Endothelial cell of umbilical vein (primary cell): ENCODE data around the gene COL5A1. TPM values are rescaled to one million over a fixed set of nuclear protein-coding genes. Genes with fewer than 3 reads are reported as not detected.

Experiments
- BruUV-seq: library from RNA; stranded (reverse); fragments of 400-500 nt; replicated peaks from 2 replicates; lab custom pipeline; 2021; lab: Mats Ljungman, UMichigan
- CTCF ChIA-PET: fragments of 300-600, 350-600 bp; sonication (Branson Sonifier 250); formaldehyde crosslinking; loops from one replicate; lab custom pipeline; 2021; ENCODE audit warnings: antibody characterized with exemption, inconsistent platforms; lab: Charles Lee
- POLR2A ChIA-PET: fragments of 300-600, 350-600 bp; sonication (Branson Sonifier 250); formaldehyde crosslinking; loops from one replicate; lab custom pipeline; 2021; ENCODE audit warnings: antibody characterized with exemption, inconsistent platforms; lab: Charles Lee
- DNase-seq: peaks from one replicate; pipeline ENCODE4 v3.0.0-alpha.2; 2011; ENCODE audit warnings: low read depth, low spot score
- FAIRE-seq: peaks from 2 replicates; lab custom pipeline; 2011; peaks lifted over from hg19 to GRCh38; lab: Jason Lieb, UNC
- H2AFZ ChIP-seq: 2 replicates; pipeline ENCODE4 v1.6.0; 2012; ENCODE audit warnings: low read depth, low read length, control low read depth, inconsistent platforms
- H3K27ac ChIP-seq: 2 replicates; pipeline ENCODE4 v1.5.1; 2011; ENCODE audit warnings: low read depth, mild to moderate bottlenecking, control low read depth, low read length, moderate library complexity; ENCODE audit not compliant: insufficient read depth
- H3K27me3 ChIP-seq, 2 experiments: 2 replicates each; pipeline versions ENCODE4 v1.6.0 to v1.6.1; 2011; ENCODE audit warnings: low read length in 2 of 2, mixed read lengths in 1 of 2; ENCODE audit not compliant: control insufficient read depth in 2 of 2, insufficient read depth in 2 of 2
- H3K36me3 ChIP-seq, 2 experiments: 2 replicates in 1 of 2; 3 replicates in 1 of 2; pipeline ENCODE4 v1.5.1; 2011; ENCODE audit warnings: low read length in 2 of 2, mild to moderate bottlenecking in 1 of 2, moderate library complexity in 1 of 2; ENCODE audit not compliant: control insufficient read depth in 2 of 2, insufficient read depth in 2 of 2; ENCODE audit errors: extremely low read depth in 1 of 2
- H3K4me1 ChIP-seq: 3 replicates; pipeline ENCODE4 v1.5.1; 2011; ENCODE audit warnings: mild to moderate bottlenecking, low read length; ENCODE audit not compliant: control insufficient read depth, insufficient read depth; ENCODE audit errors: extremely low read depth
- H3K4me2 ChIP-seq: 2 replicates; pipeline ENCODE4 v1.6.1; 2011; ENCODE audit warnings: low read length, control low read depth, mixed read lengths; ENCODE audit not compliant: insufficient read depth
- H3K4me3 ChIP-seq, 3 experiments: fragments of 200-600 bp in 1 of 3; sonication (generic), shearing (Covaris generic) in 1 of 3; replicated peaks in 1 of 3; 2 replicates each; pipeline ENCODE4 v1.5.1; 2011 to 2016; ENCODE audit warnings: control low read depth in 3 of 3, low read length in 3 of 3, mild to moderate bottlenecking in 2 of 3, inconsistent platforms in 1 of 3, low read depth in 1 of 3, moderate library complexity in 1 of 3; ENCODE audit not compliant: insufficient read depth in 1 of 3
- H3K79me2 ChIP-seq: 2 replicates; pipeline ENCODE4 v1.6.0; 2012; ENCODE audit warnings: low read length, inconsistent platforms; ENCODE audit not compliant: control insufficient read depth, insufficient read depth
- H3K9ac ChIP-seq: replicated peaks from 2 replicates; pipeline ENCODE3; 2011; ENCODE audit warnings: low read length, control low read depth; ENCODE audit not compliant: insufficient read depth; ENCODE audit errors: extremely low read depth
- H3K9me1 ChIP-seq: replicated peaks from 3 replicates; pipeline ENCODE4 v1.6.0; 2011; ENCODE audit warnings: mild to moderate bottlenecking, low read length; ENCODE audit not compliant: control insufficient read depth, insufficient read depth; ENCODE audit errors: extremely low read depth
- H3K9me3 ChIP-seq: replicated peaks from 2 replicates; pipeline ENCODE4 v1.5.1; 2012; ENCODE audit warnings: low read length, inconsistent platforms; ENCODE audit not compliant: control insufficient read depth, insufficient read depth
- H4K20me1 ChIP-seq: replicated peaks from 2 replicates; pipeline ENCODE3; 2011; ENCODE audit warnings: mild to moderate bottlenecking, low read length; ENCODE audit not compliant: control insufficient read depth, insufficient read depth; ENCODE audit errors: extremely low read depth
- CTCF ChIP-seq, 2 donors: IDR thresholded peaks; 1 replicate in 1 of 2; 2 replicates in 1 of 2; pipeline ENCODE4 v1.5.1; 2011; ENCODE audit warnings: low read length in 2 of 2, mild to moderate bottlenecking in 2 of 2, moderate library complexity in 2 of 2, control low read depth in 1 of 2, inconsistent platforms in 1 of 2, low read depth in 1 of 2; ENCODE audit not compliant: insufficient read depth in 1 of 2; ENCODE audit errors: extremely low read depth in 1 of 2
- EZH2 ChIP-seq: IDR thresholded peaks from 2 replicates; pipeline ENCODE4 v1.6.1; 2012; ENCODE audit warnings: borderline replicate concordance, low read depth, mild to moderate bottlenecking, moderate library complexity, low read length, inconsistent platforms; ENCODE audit not compliant: severe bottlenecking
- FOS ChIP-seq: IDR thresholded peaks from 2 replicates; pipeline ENCODE4 v1.6.1; 2011; ENCODE audit warnings: mild to moderate bottlenecking, low read length, moderate library complexity, borderline replicate concordance; ENCODE audit not compliant: insufficient read depth
- GATA2 ChIP-seq: IDR thresholded peaks from 2 replicates; pipeline ENCODE4 v1.7.0; 2011; ENCODE audit warnings: low read depth, mild to moderate bottlenecking, moderate library complexity, mixed read lengths, low read length; ENCODE audit not compliant: insufficient read length, insufficient read depth
- JUN ChIP-seq: IDR thresholded peaks from 2 replicates; pipeline ENCODE4 v1.6.1; 2011; ENCODE audit warnings: borderline replicate concordance, low read depth; ENCODE audit not compliant: insufficient read length, insufficient read depth
- MAX ChIP-seq: IDR thresholded peaks from 2 replicates; pipeline ENCODE4 v1.6.1; 2011; ENCODE audit not compliant: insufficient read depth, insufficient read length
- MYC ChIP-seq: IDR thresholded peaks from one replicate; pipeline ENCODE4 v1.6.1; 2011; ENCODE audit warnings: mild to moderate bottlenecking, low read depth, low read length
- POLR2A ChIP-seq: IDR thresholded peaks from 2 replicates; pipeline ENCODE4 v1.6.1; 2012; ENCODE audit warnings: low read depth, mild to moderate bottlenecking, control low read depth, low read length
- POLR2AphosphoS5 ChIP-seq: IDR thresholded peaks from 2 replicates; pipeline ENCODE4 v1.6.1; 2012; ENCODE audit warnings: low read depth, mild to moderate bottlenecking, control low read depth, low read length, moderate library complexity; ENCODE audit not compliant: insufficient read depth
- dilution Hi-C: fragments of 300-500 bp; cut with MboI; formaldehyde crosslinking; loops from one replicate; pipeline ENCODE4 v1.15.0; 2019; ENCODE audit warnings: low sequenced_read_pairs; ENCODE audit not compliant: extremely low pct_ligation_motif_present
- intact Hi-C: fragments of 100-400 bp; cut with micrococcal nuclease; formaldehyde crosslinking; loops from one replicate; pipeline ENCODE4 v1.10.0; 2022
- polyA plus RNA-seq, 4 experiments: library from polyadenylated mRNA; depleted of rRNA in 3 of 4; stranded (reverse) in 3 of 4; unstranded in 1 of 4; fragments of >200 nt; gene quantifications; 2 replicates each; pipeline versions ENCODE4 v1.2.1 to v1.2.3, GENCODE V29; 2011 to 2012; ENCODE audit warnings: missing spikeins in 1 of 4
- total RNA-seq: library from RNA; stranded (reverse); gene quantifications from 2 replicates; pipeline ENCODE4 v1.2.3, GENCODE V29; 2021

COL5A1 gene
- total and polyA plus RNA-seq, 2 donors (not counting 3 experiments of a cell fraction or from before 2014, with no cell fraction given), result 97.4 to 175 TPM

DNA sequence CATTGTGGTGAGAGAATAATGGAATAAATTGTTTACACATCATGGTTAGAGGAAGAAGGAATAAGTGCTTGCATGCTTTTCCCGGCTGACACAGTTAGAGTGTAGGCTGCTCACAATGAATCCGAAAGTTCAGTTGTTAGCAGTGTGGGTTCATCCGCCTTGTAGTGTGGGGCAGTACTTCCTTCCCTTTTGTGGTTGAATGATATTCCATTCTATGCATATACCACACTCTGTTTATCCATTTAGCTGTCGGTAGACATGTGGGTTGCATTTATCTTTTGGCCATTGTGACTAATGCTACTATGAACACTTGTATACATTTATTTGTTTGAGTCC lies 84.0 kb downstream of the COL5A1 start:
- Histone ChIP-seq H3K36me3 (peaks cover 3 to 11% of the 10 kb centered on the region in 2 experiments), H3K9me3 (no peaks in the 10 kb centered on the region), H2AFZ (no peak overlapping the region), H3K9me1 (no peaks in the 10 kb centered on the region), H3K4me1 (no peaks in the 10 kb centered on the region), H3K79me2 (no peaks in the 10 kb centered on the region), H3K27me3 (no peaks in the 10 kb centered on the region), H3K9ac (no peak overlapping the region), H3K4me3 (no peak overlapping the region), H3K4me2 (no peak overlapping the region), H3K27ac (no peak overlapping the region), H4K20me1 (no peaks in the 10 kb centered on the region)
- ChIA-PET POLR2A (no interaction called here), CTCF (no interaction called here)
- DNase-seq (no peak), FAIRE-seq (no peak)
- TF ChIP-seq EZH2 (no peak), MYC (no peak), CTCF (IDR thresholded peaks at IDR 0.05; ENCODE audit: extremely low read depth in 1 of 2, insufficient read depth in 1 of 2, low read depth in 1 of 2, low read length in 2 of 2) (no peak), FOS (no peak), MAX (no peak), GATA2 (no peak), POLR2A (no peak), JUN (no peak), POLR2AphosphoS5 (no peak)
- dilution Hi-C loops, result no loop called here
- BruUV-seq, result no TSS peak
- intact Hi-C loops, result no loop called here
